Mucosa of descending colon (tissue), 3 donors: ENCODE measurements around the gene SEMA4B. TPM values are rescaled to one million over a fixed set of nuclear protein-coding genes. Genes with fewer than 3 reads are reported as not detected.

Source experiments
- ATAC-seq: fragments of 200-7000 bp; cut with Tn5 transposase; one replicate; pipeline ENCODE4 v1.9.1; 2020; ENCODE audit warnings: mild to moderate bottlenecking, moderate library complexity
- DNase-seq, 3 donors: peaks; one replicate each; pipeline ENCODE4 v3.0.0-alpha.2; 2020
- H3K36me3 ChIP-seq: fragments of 200-600 bp; one replicate; pipeline ENCODE4 v1.8.0; 2021; ENCODE audit warnings: low read depth, mild to moderate bottlenecking
- H3K4me1 ChIP-seq: fragments of 200-600 bp; one replicate; pipeline ENCODE4 v1.8.0; 2021; ENCODE audit warnings: low read depth, mild to moderate bottlenecking
- H3K4me3 ChIP-seq: fragments of 200-600 bp; one replicate; pipeline ENCODE4 v1.8.0; 2021; ENCODE audit warnings: mild to moderate bottlenecking
- H3K9me3 ChIP-seq: fragments of 200-600 bp; one replicate; pipeline ENCODE4 v1.8.0; 2021; ENCODE audit warnings: mild to moderate bottlenecking
- CTCF ChIP-seq: fragments of 200-600 bp; IDR thresholded peaks from one replicate; pipeline ENCODE4 v1.8.0; 2022; ENCODE audit warnings: antibody characterized with exemption, mild to moderate bottlenecking
- intact Hi-C, 2 donors: fragments of 100-400 bp; cut with DNase I in 1 of 2; cut with micrococcal nuclease in 1 of 2; formaldehyde crosslinking; loops; one replicate each; pipeline versions ENCODE4 v1.11.0 to v1.11.1; 2022; cut with DNase I, micrococcal nuclease
- total RNA-seq, 3 donors: library from RNA; stranded (reverse); fragmentation: NEBNext Ultra II Directional in 2 of 3; extraction: Animal tissue kit (Norgen Biotek cat#: 25700) in 2 of 3; gene quantifications; one replicate each; pipeline versions ENCODE4 v1.2.1 to v1.2.4, GENCODE V29; 2021 to 2023
- donor health status: DM: no; HTN: no; CAD: no; lungs with moderate emphysema.
- donor health status: DM: no; HTN: no; CAD: no.
- donor health status: DM: no; HTN: yes; CAD: no.

The SEMA4B gene
- total RNA-seq, 3 donors from 2014 or later: 118 to 146 (median 131) TPM

- peak; percentile 94 to 96 (median 96) for DNase-seq
- Histone ChIP-seq H3K9me3 (no peaks in the 10 kb centered on the region), H3K36me3 (no peaks in the 10 kb centered on the region), H3K4me1 (peaks cover 35% of the 10 kb centered on the region), H3K4me3 (peak within 1 kb of the TSS; percentile 80)
- intact Hi-C loops: no loop called here
- no peak for TF ChIP-seq CTCF
- peak; percentile 89 for ATAC-seq
Observed at GRCh38 chr15:90265271-90266060, 64.3 kb downstream of the SEMA4B start, which contains the start of gene NGRN. NGRN (plus strand) TSS chr15:90265672; CDS start chr15:90265713, 41 bp downstream.

- Histone ChIP-seq H3K4me1 (peaks cover 35% of the 10 kb centered on the region), H3K4me3 (peak overlapping the region; percentile 80), H3K9me3 (no peaks in the 10 kb centered on the region), H3K36me3 (no peaks in the 10 kb centered on the region)
- intact Hi-C loops: no loop called here
- peak in 2 of 3 donors; percentile 52 to 63 for DNase-seq
- TF ChIP-seq CTCF: no peak
- peak; percentile 7 for ATAC-seq
Observed at GRCh38 chr15:90266061-90266431, 64.9 kb downstream of the SEMA4B start.

GRCh38 chr15:90266485-90266884, 65.4 kb downstream of the SEMA4B start:
- H3K4me3 ChIP-seq: peak overlapping the region; percentile 80
- no peak for TF ChIP-seq CTCF
- peaks cover 35% of the 10 kb centered on the region for H3K4me1 ChIP-seq
- ATAC-seq: no peak
- H3K9me3 ChIP-seq: no peaks in the 10 kb centered on the region
- DNase-seq: peak in 2 of 3 donors; percentile 40 to 53
- intact Hi-C loops: no loop called here
- peaks cover 3% of the 10 kb centered on the region for H3K36me3 ChIP-seq

GRCh38 chr15:90268415-90268814, 67.3 kb downstream of the SEMA4B start:
- ATAC-seq: peak; percentile 29

GRCh38 chr15:90270502-90271150, 69.5 kb downstream of the SEMA4B start:
- no peaks in the 10 kb centered on the region for H3K9me3 ChIP-seq
- DNase-seq (no peak), ATAC-seq (no peak)
- peaks cover 4% of the 10 kb centered on the region for H3K36me3 ChIP-seq
- no peak overlapping the region for H3K4me3 ChIP-seq
- no peak for TF ChIP-seq CTCF
- peaks cover 28% of the 10 kb centered on the region for H3K4me1 ChIP-seq
- intact Hi-C loops: no loop called here

More at GRCh38 chr15:90268415-90268814, 67.3 kb downstream of the SEMA4B start:
- H3K36me3 ChIP-seq: peaks cover 4% of the 10 kb centered on the region
- DNase-seq: no peak
- H3K4me3 ChIP-seq: no peak overlapping the region
- H3K9me3 ChIP-seq: no peaks in the 10 kb centered on the region
- TF ChIP-seq CTCF: no peak
- H3K4me1 ChIP-seq: peaks cover 35% of the 10 kb centered on the region
- intact Hi-C loops: no loop called here
